Liver (tissue), 3 donors: ENCODE results near the gene DHX30.

Experiments
- CTCF ChIP-seq: fragments of 150-350 bp; IDR thresholded peaks from 2 replicates; pipeline ENCODE4 v1.5.1; 2017; ENCODE audit warnings: improper control_type of control experiment, low read depth, low read length; ENCODE audit not compliant: missing input control
- EGR1 ChIP-seq, 2 donors: IDR thresholded peaks; 2 replicates each; pipeline ENCODE4 v1.6.1; 2016 to 2018; ENCODE audit warnings: antibody characterized with exemption in 2 of 2, low read depth in 2 of 2
- FOXA1 ChIP-seq: IDR thresholded peaks from 2 replicates; pipeline ENCODE4 v1.6.1; 2016; ENCODE audit warnings: antibody characterized with exemption
- GABPA ChIP-seq, 2 donors: IDR thresholded peaks in 1 of 2; conservative IDR thresholded peaks in 1 of 2; 2 replicates each; pipeline ENCODE4 v1.6.1; 2016; ENCODE audit warnings: antibody characterized with exemption in 2 of 2, mild to moderate bottlenecking in 1 of 2, moderate library complexity in 1 of 2
- HNF4A ChIP-seq, 2 donors: conservative IDR thresholded peaks; 2 replicates each; pipeline ENCODE4 v1.6.1; 2016; ENCODE audit warnings: antibody characterized with exemption in 2 of 2, mild to moderate bottlenecking in 2 of 2
- HNF4G ChIP-seq: IDR thresholded peaks from 2 replicates; pipeline ENCODE4 v1.6.1; 2016; ENCODE audit warnings: antibody characterized with exemption
- JUND ChIP-seq, 2 donors: IDR thresholded peaks; 2 replicates each; pipeline ENCODE4 v1.6.1; 2016; ENCODE audit warnings: antibody characterized with exemption in 2 of 2
- MAX ChIP-seq: IDR thresholded peaks from 2 replicates; pipeline ENCODE4 v1.6.1; 2016; ENCODE audit warnings: antibody characterized with exemption
- RAD21 ChIP-seq, 2 donors: IDR thresholded peaks; 2 replicates each; pipeline ENCODE4 v1.6.1; 2016; ENCODE audit warnings: antibody characterized with exemption in 2 of 2, mild to moderate bottlenecking in 2 of 2
- SP1 ChIP-seq: IDR thresholded peaks from 2 replicates; pipeline ENCODE4 v1.6.1; 2018; ENCODE audit warnings: antibody characterized with exemption, mild to moderate bottlenecking
- TAF1 ChIP-seq: conservative IDR thresholded peaks from 2 replicates; pipeline ENCODE4 v1.6.1; 2016; ENCODE audit warnings: antibody characterized with exemption, mild to moderate bottlenecking
- YY1 ChIP-seq: IDR thresholded peaks from 2 replicates; pipeline ENCODE4 v1.6.1; 2016; ENCODE audit warnings: antibody characterized with exemption, mild to moderate bottlenecking
- TF ChIP-seq, protein P1 (sequence below): IDR thresholded peaks from 2 replicates; pipeline ENCODE4 v1.6.1; 2016; ENCODE audit warnings: antibody characterized with exemption
- donor health status: healthy.
- donor health status: healthy.

- TF ChIP-seq RAD21 (IDR thresholded peaks at IDR 0.05) (no peak), JUND (IDR thresholded peaks at IDR 0.05) (no peak), CTCF (no peak), FOXA1 (no peak), HNF4G (no peak), SP1 (no peak), TAF1 (no peak), EGR1 (IDR thresholded peaks at IDR 0.05; ENCODE audit: low read depth in 2 of 2) (no peak), MAX (no peak), HNF4A (conservative IDR thresholded peaks at IDR 0.05) (no peak), YY1 (no peak), GABPA (IDR thresholded peaks at IDR 0.05 in 1 of 2, conservative IDR thresholded peaks at IDR 0.05 in 1 of 2) (no peak)
- TF ChIP-seq, protein P1, sequence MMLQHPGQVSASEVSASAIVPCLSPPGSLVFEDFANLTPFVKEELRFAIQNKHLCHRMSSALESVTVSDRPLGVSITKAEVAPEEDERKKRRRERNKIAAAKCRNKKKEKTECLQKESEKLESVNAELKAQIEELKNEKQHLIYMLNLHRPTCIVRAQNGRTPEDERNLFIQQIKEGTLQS, result no peak
Measured at GRCh38 chr3:47872916-47873315, 70.0 kb downstream of the DHX30 start.
